DLD1 (cell line): ENCODE data around the gene FOXN3.
"Not testable (repeated sequence)": the region's sequence is repeated elsewhere in the genome, so short reads cannot be mapped to it uniquely, and the experiment has no call there.

Experiments
- in situ Hi-C: cut with HindIII; loops from 2 replicates; pipeline ENCODE4 v1.10.0; 2017; ENCODE audit warnings: low sequenced_read_pairs

Gene FOXN3

DNA sequence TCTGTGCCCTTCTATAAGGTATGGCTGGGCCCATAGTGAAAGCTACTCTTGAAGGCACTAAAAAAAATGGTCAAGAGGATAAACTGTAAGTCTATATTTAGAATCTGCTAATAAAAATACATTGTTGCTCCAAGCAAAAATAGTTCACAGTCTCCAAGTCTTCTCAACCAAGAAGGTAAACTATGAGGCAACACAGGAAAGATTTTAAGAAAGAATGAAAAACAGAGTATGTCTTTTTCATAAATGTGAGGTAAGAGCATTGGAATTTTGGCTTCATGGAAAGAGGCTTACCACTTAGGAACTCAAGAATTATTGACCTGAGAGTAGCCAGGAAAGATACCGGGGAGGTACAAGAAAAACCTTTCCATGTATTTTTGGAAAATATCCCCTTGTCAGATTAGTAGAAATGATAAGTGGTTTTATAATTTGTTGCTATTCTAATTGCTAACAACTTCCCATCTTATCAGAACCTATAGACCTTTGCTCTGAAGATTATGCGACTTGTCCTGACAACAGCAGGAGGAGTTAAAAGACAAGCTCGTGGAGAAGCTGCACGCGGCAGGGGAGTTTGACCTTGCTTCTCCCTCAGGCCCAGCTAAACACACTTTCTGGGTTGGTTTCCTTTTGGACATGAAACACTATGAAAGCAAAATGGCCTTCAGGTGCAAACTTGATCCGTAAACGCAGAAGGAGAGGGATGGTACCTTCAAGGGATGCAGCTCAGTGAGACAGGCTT, 238.1 kb downstream of the FOXN3 start:
- in situ Hi-C loops = no loop called here

DNA sequence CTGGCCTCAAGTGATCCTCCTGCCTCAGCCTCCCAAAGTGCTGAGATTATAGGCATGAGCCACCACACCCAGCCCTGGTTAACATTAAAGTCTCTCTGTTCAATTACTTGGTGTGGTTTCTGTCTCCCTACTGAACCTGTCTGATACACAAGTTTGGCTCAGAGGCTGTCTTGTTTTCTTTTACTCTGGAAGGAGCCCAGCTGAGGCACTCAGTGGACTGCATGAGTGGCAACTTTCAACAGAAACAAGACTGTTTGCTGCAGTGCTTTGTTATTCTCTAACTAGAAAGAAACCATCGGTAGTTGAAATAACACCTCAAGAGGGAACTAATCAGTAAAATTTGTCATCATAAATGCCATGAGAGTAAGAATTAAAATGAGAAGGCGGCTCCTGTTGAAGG, 238.7 kb downstream of the FOXN3 start:
- in situ Hi-C loops = no loop called here

DNA sequence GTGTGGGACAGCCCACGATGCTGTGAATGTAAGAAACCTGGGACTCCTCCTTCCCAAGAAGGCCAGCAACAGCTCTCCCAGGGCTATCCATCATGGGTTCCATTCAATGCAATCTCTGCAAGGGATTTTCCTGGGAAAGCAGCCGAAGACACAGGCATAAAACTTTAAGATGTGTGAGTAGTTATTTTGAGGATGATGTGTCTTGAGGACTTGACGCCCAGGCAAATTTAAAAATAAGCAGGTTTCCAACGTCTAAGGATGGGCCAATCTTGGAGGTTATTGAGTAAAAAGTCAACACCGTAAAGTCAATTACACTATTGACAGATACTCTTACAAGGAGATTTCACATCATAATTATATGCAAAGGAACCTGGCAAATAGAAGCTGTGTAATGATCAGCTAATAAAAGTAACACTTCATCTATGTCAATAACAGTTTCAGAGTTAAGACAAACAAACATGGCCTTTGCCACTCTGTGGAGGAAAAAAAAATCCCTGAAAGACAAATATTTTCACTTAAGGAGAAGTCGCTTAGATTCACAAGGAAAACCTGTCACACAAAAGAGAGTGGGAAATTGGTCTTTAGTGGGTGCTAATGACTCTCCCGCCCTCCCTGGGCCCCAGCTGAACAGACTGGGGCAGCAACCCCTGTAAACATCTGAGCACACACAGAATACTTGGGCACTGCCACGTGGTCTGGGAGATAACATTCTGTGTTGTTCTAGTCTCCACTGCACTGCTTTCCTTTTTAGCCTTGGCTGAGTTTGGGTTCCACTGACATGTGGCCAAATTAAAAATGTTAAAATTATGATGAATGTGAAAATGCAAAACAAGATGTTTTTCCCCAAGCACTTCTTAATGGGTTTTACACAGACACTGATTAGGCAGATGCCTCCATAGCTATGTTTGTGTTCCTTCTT, 240.9 kb downstream of the FOXN3 start:
- in situ Hi-C loops = no loop called here

DNA sequence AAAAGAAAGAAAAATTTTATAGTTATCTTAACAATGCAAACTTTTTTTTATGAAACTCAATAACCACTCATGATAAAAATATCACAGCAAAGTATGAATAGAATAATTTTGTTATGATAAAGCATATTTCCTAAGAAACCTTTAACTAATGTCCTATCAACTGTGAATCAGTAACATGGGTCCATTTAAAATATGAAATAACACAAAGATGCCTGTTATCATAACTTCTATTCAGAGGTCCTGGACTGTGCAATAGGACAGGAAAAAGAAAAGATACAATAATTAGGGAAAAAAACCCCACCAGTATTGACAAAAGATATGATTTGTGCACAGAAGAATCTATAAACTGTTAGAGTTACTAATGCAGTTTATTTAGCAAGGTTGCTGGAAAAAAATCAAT, 245.4 kb downstream of the FOXN3 start:
- in situ Hi-C loops = no loop called here

DNA sequence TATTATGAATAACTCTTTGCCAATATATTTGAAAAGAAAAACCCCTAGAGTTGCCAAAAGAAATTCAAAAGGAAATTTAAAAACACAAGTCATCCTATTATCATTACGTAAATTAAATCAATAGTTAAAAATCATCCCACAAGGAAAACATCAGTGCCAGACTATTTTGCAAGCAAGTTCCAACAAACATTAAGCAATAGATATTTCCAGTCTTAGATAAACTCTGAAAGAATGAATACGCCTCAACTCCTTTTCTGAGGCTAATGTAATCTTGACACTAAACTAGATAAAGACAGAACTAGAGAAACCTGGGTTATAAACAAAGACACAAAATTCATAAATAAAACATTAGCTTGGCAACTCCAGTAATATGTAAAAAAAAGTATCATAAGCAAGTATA, 245.9 kb downstream of the FOXN3 start:
- in situ Hi-C loops = no loop called here

DNA sequence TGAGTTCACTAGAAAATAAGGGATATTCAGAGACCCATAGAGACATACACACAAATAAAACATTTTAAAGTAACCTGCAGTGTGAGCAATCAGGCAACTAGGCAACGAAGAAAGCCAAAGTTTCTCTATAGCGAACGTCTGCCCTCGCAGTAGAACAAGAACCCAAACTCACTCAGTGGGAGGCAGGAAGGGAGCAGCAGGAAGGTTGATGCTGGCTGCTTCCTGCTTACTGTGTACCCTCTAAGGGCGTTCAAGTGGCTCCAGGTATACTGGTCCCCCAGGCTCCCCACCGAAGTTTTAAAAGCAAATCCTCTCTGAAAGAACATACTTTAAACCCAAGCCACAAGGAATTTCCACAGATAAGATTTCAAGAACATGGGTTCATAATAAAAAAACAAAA, 249.3 kb downstream of the FOXN3 start:
- in situ Hi-C loops = no loop called here

DNA sequence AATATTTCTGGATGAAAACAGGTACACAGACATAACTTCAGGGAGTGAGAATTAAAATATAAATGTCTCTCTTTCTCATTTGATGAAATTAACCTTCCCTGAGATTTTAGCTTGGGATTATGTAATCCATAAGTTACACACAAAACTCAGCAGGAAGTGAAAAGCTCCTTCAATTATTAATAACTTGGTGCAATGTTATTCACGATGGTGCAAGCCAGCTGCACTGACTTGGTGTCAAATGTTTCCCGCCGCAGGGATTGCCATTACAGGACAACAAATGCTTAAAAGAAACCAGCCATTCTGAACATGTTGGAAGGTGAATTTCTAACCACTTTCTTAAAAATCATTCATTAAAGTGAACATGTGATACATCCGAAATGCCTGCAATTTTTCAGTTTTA, 250.4 kb downstream of the FOXN3 start:
- in situ Hi-C loops = no loop called here

DNA sequence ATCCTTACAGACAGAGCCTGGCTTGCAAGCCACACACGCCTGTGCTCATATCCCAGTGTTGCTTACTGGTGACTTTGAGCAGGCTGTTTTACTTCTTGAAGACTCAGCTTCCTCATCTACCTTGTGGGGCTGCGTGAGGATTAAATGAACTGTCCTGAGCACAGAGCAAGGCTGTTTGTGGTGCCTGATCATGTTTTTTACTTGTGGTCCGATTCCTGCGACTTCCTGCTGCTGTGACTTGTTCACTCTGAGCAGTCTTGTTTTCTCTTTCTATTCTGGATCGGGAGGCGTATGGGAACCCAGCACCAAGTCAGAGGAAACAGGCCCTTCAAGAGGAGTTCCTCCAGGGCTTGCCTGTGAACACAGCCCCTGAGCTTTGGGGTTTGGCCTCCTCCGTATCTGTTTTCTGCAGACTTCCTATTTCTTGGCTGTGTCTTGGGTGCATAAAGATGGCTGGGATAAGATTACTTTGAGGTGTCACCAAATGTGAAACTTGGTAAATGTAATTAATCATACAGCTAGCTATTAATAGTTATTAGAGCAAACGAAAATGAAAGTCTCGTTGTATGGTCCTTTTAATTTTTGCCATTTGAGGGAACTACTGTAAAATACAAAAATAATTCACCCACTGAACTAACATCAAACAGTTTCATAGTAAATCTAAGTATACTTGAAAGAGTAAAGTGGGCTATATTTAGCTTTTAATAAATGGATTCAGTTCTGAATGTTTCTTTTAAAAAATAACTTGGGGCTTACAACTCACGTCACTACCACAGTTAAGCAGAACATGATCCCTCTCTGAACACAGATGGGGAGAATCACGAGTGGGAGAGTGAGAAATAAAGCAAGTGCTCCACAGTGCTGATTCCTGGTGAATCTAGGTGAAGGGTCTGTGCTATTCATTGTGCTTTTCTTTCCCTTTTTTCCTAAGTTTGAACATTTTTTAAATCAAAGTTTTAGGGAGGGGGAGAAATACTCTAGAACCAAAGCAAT, 251.5 kb downstream of the FOXN3 start:
- in situ Hi-C loops = no loop called here

DNA sequence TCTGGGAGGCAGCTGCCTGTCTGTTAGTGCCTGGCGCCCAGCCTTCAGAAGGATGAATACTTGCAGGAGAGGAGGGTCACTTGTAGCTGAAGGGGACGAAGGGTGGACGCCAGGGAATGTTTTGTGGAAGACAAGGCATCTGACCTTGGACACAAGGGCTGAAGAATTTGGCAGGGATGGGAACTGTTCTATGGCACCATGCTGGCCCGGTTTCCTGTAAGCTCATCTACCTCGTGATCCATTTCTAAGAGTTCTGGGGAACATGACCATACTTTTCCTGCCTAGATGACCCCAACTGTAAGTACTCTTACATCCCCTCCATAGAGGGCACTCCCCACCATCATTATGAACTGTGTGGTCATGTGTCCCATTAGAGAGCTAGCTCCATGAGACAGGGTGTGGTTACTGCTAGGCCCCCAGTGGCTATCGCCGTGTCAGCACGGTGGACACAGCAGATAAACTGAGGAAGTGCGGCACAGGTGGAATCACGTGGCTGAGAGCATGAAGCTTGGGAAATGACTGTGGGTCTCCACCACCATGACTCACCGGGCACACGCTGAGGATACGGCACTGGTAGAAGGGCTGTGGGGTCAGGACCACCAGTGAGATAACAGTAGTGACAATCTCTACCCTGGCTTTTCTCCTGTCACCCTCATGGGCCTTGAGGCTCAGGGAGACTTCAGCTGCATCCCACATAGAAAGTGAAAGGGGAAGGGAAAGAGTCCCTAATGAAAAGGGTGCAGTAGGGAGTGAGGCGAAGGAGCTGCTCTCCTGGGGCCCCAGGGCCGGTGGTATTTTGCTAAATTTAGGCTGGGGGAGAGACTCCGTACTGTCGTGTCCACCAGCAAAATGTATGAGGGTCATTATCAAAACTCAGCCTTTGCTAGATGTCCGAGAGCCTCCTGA, 252.6 kb downstream of the FOXN3 start:
- in situ Hi-C loops = no loop called here

DNA sequence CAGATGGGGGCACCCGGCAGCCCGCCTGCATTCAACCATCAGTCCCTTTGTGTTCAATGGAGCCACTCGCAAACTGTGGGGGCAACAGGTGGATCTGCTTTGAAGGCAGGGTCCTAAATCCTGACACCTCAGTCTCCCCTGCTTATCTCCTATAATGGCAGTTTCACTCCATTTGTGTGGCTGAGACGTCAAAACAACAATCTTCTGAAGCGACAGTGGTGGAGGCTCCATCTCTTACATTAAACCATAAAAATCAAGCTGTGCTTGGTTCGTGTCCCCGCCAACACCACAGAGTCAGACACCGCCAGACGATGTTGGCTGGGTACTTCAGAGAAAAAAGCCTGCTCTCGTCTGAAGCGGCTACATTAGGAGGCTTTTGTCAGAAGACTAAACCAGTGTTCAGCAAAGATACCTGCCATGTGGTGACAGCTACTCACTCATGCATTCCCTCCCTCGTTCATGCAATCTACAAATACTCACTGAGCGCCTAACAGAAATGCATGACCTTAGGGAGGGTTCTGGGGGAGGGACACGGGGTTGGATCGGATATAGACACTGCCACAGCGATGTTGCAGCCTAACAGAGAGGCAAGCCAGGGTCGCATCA, 253.9 kb downstream of the FOXN3 start:
- in situ Hi-C loops = no loop called here

DNA sequence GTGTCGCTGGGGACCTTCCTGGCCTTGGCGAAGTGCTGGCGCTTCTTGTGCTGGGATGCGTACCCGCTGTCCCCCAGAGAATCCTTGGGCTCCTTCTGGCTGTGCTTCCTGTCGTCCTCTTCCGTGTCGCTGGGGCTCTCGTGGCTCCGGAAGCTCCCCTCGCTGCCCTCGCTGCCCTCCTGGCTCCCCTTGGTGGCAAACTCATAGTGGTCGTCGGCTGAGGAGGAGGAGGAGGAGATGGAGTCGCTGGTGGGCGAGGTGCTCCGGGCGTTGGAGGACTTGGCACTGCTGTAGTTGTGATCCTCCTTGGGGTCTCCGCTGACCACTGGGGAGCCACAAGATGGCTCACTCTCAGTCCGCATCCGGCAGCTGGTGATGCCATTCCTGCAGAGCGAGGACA, 254.4 kb downstream of the FOXN3 start:
- in situ Hi-C loops = no loop called here

DNA sequence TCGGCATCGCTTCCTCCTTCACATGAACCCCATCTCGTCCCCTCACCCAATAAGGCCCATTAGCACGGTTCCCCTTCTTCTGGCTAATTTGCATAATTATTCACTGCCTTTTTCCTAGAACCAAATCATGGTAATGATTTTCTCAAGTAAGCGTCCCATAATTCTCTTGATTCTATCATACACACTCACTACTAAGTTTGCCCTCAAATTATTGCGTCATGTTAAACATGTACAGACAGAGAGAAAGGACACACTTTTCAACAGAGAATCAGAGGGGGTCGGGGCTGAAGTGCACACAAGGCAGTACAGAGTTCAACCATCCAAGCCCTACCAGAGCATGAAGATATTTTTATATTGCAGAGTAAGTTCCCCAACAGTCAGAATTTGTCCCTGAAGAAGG, 256.6 kb downstream of the FOXN3 start:
- in situ Hi-C loops = no loop called here

DNA sequence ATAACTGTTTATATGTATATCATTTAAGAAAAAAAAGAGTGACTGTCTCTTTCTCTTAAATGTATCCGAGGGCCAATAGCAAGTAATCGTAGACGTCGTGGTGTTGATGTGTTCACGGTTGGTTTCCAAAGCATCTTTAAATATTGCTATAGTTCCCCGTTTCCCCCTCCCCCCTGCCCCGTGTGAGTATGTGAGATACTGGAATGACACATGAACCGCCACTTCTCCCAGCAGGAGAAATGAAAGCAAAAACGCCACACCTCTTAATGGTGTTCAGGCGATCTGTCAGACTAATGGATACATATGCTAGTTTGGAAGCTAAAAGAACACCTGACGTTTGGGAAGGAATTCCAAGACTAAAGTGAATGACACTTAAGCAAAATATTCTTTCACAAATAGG, 258.3 kb downstream of the FOXN3 start:
- in situ Hi-C loops = no loop called here

DNA sequence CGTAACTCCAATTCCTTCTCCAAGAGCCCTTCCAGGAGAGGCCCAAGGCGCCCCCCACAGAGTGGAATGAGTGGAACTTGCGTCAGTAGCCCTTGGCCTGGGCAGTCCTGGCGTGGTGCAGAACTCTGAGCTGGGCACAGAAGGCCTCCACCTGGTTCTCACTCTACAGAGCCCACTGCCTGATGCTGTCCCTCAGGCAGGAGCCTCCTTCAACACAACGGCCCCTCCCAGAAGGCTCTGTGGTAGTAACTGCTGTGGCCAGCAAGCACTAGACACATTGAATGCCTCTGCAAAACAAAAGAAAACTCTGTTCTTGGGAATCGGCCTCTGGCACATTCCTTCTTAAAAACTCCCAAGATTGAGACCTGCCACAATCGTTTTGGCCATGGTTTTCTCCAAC, 258.9 kb downstream of the FOXN3 start:
- in situ Hi-C loops = not testable (repeated sequence)

DNA sequence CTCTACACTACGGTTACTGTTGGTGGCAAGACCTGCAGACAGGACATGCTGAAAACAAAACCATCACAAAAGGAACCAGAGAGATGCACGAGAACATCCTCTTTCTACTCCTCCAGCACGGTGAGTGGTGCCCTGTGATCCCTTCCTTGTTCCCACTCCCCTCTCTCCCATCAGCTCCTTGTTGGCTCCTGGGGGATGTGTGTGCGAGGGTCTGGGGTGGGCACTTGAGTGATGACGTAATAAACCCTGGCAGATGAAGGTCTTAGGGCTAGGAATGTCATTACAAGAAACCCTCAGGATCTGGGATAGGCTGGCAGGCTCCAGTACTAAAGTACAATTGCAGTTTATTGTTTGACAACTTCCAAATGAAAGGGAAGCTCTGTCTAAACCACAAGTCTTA, 261.5 kb downstream of the FOXN3 start:
- in situ Hi-C loops = no loop called here

DNA sequence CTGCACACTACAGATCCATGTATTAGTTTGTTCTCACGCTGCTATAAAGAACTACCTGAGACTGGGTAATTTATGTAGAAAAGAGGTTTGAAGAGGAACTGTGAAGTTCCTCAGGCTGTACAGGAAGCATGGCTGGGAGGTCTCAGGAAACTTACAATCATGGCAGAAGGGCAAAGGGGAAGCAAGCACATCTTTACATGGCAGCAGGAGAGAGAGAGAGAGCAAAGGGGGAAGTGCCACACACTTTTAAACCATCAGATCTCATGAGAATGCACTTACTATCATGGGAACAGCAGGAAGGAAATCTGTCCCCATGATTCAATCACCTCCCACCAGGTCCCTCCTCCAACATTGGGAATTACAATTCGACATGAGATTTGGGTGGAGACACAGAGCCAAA, 265.3 kb downstream of the FOXN3 start:
- in situ Hi-C loops = not testable (repeated sequence)

DNA sequence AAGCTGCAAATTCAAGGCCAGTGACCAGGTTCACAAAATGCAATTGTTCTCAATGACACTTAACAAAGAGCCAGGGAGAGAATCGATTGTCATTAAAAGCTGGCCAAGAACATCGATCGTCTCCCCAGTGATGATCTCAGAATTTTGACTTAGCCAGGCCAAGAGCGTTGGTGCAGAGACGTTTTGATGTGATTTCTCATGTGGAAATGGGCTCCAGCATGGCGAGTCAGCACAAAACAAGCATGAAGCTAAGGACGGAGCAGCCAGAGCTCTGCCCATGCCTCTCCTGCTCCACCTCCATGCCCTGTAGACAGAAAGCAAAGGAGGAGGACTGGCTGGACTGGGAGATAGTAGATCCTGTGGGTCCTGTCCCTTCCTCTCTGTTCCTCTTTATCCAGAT, 270.8 kb downstream of the FOXN3 start:
- in situ Hi-C loops = no loop called here

DNA sequence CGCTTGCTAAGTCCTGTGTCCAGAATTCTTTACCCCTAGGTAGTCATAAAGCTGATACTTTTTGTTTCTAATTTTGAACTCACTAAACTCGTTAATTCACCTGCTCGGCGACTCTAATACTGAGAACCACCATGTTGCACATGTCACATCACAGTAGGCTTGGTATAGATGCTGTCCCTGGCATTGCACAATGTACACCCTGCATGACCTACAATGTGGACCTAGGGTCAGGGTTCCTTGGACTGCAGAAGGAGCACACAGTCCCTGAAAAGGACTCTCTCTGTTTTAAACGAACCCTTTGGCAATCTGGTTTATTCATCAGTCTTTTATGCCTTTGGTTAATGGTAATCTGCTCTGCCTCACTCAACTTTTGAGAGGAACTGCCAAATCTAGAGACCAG, 272.4 kb downstream of the FOXN3 start:
- in situ Hi-C loops = no loop called here

DNA sequence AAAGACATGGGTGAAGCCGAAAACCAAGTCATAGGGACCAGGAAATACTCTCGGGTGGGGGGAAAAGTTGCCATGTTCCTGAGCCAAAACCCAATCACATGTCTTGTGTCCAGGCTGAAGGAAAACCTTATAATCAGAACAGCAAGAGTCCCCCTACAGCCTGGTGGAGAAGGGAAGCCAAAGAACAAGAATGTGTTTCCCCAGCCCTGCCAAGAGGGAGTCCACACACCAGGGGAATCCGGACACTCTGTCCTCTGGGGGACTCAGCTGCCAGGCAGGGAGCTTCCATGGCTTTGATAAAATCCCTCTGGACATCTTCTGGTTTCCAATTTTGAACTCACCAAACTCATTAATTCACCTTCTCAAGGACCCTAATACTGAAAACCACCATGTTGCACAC, 273.0 kb downstream of the FOXN3 start:
- in situ Hi-C loops = no loop called here

DNA sequence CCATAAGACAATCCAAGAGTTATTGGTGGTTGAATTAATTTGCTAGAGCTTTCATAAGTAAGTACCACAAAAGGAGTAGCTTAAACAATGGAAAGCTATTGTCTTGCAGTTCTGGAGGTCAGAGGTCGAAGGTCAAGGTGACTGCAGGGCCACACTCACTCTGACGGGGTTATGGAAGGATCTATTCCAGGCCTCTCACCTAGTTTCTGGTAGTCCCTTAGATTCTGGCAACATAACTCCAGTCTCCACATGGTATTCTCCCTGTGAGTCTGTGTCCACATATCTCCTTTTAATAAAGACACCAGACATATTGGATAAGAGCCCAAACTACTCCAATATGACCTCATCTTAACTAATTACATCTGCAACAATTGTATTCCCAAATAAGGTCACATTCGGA, 273.4 kb downstream of the FOXN3 start:
- in situ Hi-C loops = no loop called here
